Measurements from ENCODE around the gene TSPEAR. TPM values are rescaled to one million over a fixed set of nuclear protein-coding genes. Genes with fewer than 3 reads are reported as not detected.

The TSPEAR gene
- total and polyA plus RNA-seq, 2 donors (not counting 1 experiment from before 2014, with no cell fraction given): not detected

DNA sequence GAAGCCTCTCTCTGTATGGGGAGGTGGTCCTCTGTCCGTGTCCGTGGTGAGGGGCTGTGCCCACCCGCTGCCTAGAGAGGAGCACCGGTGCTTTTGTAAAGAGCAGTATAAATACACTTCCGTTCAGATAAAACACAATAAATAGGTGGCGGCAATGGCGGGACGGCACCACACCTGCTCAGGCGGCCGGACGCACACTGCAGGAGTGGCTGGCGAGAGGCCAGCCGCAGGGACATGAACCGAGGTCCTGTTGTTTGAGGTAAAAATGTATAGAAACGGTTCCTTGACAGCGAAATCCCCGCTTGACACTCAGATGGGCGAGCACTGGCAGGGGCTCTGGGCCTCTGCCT, 212.2 kb downstream of the TSPEAR start:
- peaks cover 0 to 10% (median 0%) of the 10 kb centered on the region in 4 experiments for H3K27me3 ChIP-seq (replicated peaks in 1 of 4; ENCODE audit: control extremely low read depth in 1 of 4, control insufficient read depth in 3 of 4, insufficient read depth in 4 of 4, low read length in 3 of 4)
- no peak overlapping the region for H2AFZ ChIP-seq (ENCODE audit: insufficient read depth, low read depth, low read length, poor library complexity, severe bottlenecking)
- Mint-ChIP-seq H3K27me3 (peaks cover 20% of the 10 kb centered on the region), H3K27ac (no peak overlapping the region), H3K9me3 (ENCODE audit: insufficient read depth) (no peaks in the 10 kb centered on the region), H3K4me3 (no peak overlapping the region), H3K4me1 (peaks cover 3% of the 10 kb centered on the region)
- H3K4me1 ChIP-seq (ENCODE audit: control insufficient read depth in 2 of 2, insufficient read depth in 2 of 2, low read length in 2 of 2): peaks cover 4 to 5% of the 10 kb centered on the region in 2 donors
- no peak for TF ChIP-seq EZH2 (IDR thresholded peaks at IDR 0.05; ENCODE audit: borderline replicate concordance, insufficient read depth, low read depth, low read length, poor library complexity, severe bottlenecking)
- TF ChIP-seq, protein P1, sequence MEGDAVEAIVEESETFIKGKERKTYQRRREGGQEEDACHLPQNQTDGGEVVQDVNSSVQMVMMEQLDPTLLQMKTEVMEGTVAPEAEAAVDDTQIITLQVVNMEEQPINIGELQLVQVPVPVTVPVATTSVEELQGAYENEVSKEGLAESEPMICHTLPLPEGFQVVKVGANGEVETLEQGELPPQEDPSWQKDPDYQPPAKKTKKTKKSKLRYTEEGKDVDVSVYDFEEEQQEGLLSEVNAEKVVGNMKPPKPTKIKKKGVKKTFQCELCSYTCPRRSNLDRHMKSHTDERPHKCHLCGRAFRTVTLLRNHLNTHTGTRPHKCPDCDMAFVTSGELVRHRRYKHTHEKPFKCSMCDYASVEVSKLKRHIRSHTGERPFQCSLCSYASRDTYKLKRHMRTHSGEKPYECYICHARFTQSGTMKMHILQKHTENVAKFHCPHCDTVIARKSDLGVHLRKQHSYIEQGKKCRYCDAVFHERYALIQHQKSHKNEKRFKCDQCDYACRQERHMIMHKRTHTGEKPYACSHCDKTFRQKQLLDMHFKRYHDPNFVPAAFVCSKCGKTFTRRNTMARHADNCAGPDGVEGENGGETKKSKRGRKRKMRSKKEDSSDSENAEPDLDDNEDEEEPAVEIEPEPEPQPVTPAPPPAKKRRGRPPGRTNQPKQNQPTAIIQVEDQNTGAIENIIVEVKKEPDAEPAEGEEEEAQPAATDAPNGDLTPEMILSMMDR (IDR thresholded peaks at IDR 0.05): no peak
- H3K4me3 ChIP-seq (ENCODE audit: control extremely low read depth in 1 of 5, extremely low read depth in 1 of 5, insufficient read depth in 1 of 5, low read depth in 2 of 5, low read length in 4 of 5): no peak overlapping the region
- ChIA-PET POLR2A (no interaction called here), CTCF (no interaction called here)
- H3K9me3 ChIP-seq (ENCODE audit: control extremely low read depth in 1 of 3, control insufficient read depth in 2 of 3, insufficient read depth in 1 of 3, low read length in 2 of 3): no peaks in the 10 kb centered on the region
- no peaks in the 10 kb centered on the region for H3K36me3 ChIP-seq (replicated peaks in 1 of 2; ENCODE audit: control extremely low read depth in 1 of 2, control insufficient read depth in 1 of 2, extremely low read depth in 1 of 2, insufficient read depth in 2 of 2, low read length in 1 of 2)
- DNase-seq (no peak), ATAC-seq (ENCODE audit: low read depth) (no peak)
- H3K9ac ChIP-seq (ENCODE audit: low read length): no peak overlapping the region
- H3K27ac ChIP-seq (ENCODE audit: low read length in 2 of 2): no peak overlapping the region
- no peaks in the 10 kb centered on the region for H4K20me1 ChIP-seq (ENCODE audit: control insufficient read depth, insufficient read depth, low read length, poor library complexity, severe bottlenecking)
- intact Hi-C loops (cut with micrococcal nuclease): no loop called here
- H3K4me2 ChIP-seq (replicated peaks; ENCODE audit: low read depth, low read length, poor library complexity, severe bottlenecking): no peak overlapping the region
- no peaks in the 10 kb centered on the region for H3K79me2 ChIP-seq (ENCODE audit: control insufficient read depth, insufficient read depth, low read length)
- 98% methylated on average over 10 of the region's 18 CpGs for WGBS (ENCODE audit: insufficient coverage)

DNA sequence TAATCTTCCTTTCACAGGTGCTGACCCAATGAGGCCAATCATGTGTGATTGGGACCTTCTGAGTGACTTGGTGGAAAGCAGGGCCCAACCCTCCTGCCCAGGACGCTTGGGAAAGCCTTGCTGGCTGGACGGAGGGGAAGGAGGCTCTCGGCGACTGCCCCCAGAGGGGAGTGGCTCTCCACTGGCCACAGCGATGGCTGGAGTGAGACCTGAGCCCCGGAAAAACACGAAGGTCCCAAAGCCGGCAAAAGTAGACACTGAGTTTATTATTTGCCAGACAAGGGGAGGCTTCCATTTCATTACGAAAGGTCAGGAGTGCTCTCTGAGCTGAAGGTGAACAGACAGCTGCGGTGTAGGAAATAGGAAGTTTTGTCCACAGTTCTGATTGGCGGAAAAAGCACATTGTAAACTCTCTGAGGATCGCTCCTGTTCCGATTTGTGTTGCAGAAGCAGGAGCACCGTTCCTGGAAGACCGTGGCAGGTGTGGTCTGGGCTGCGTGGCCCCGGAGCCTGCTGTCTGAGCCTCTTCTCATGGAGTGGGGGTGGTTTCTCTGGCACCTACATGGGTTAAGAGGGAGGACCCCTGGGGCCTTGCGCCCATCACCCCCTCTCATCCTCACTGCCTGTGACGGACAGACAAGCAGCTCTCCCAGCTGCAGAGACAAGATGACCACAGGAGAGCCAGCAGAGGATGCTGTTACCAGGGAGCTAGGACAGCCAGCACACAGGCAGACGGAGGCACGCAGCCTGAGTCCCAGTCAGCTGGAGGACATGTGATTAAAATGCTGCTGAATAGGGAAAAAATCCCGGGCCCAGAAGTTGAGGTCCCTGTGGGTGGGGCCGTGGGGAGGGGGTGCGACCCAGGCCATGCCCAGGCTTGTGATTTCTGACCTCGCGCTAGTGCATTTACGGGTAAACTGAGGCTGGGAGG, 212.8 kb downstream of the TSPEAR start:
- H3K27ac ChIP-seq (ENCODE audit: low read length in 2 of 2): no peak overlapping the region
- no peaks in the 10 kb centered on the region for H3K4me1 ChIP-seq (ENCODE audit: control insufficient read depth in 2 of 2, insufficient read depth in 2 of 2, low read length in 2 of 2)
- no peak overlapping the region for H3K4me3 Mint-ChIP-seq
- H3K27me3 Mint-ChIP-seq: peaks cover 20% of the 10 kb centered on the region
- no peak overlapping the region for H3K9ac ChIP-seq (ENCODE audit: low read length)
- H3K27me3 ChIP-seq (replicated peaks in 1 of 4; ENCODE audit: control extremely low read depth in 1 of 4, control insufficient read depth in 3 of 4, insufficient read depth in 4 of 4, low read length in 3 of 4): peaks cover 0 to 12% (median 0%) of the 10 kb centered on the region in 4 experiments
- POLR2A ChIA-PET: no interaction called here
- WGBS (ENCODE audit: insufficient coverage): 88% methylated on average over 26 of the region's 27 CpGs
- no peak overlapping the region for H3K4me2 ChIP-seq (replicated peaks; ENCODE audit: low read depth, low read length, poor library complexity, severe bottlenecking)
- DNase-seq: no peak
- CTCF ChIA-PET: no interaction called here
- intact Hi-C loops (cut with micrococcal nuclease): no loop called here
- H4K20me1 ChIP-seq (ENCODE audit: control insufficient read depth, insufficient read depth, low read length, poor library complexity, severe bottlenecking): no peaks in the 10 kb centered on the region
- no peak for TF ChIP-seq EZH2 (IDR thresholded peaks at IDR 0.05; ENCODE audit: borderline replicate concordance, insufficient read depth, low read depth, low read length, poor library complexity, severe bottlenecking)
- TF ChIP-seq, protein P1 (IDR thresholded peaks at IDR 0.05): no peak
- no peaks in the 10 kb centered on the region for H3K79me2 ChIP-seq (ENCODE audit: control insufficient read depth, insufficient read depth, low read length)
- H3K4me1 Mint-ChIP-seq: peaks cover 3% of the 10 kb centered on the region
- no peak overlapping the region for H2AFZ ChIP-seq (ENCODE audit: insufficient read depth, low read depth, low read length, poor library complexity, severe bottlenecking)
- H3K36me3 ChIP-seq (replicated peaks in 1 of 2; ENCODE audit: control extremely low read depth in 1 of 2, control insufficient read depth in 1 of 2, extremely low read depth in 1 of 2, insufficient read depth in 2 of 2, low read length in 1 of 2): no peaks in the 10 kb centered on the region
- ATAC-seq (ENCODE audit: low read depth): no peak
- H3K9me3 Mint-ChIP-seq (ENCODE audit: insufficient read depth): no peaks in the 10 kb centered on the region
- peaks cover 0 to 6% (median under 1%) of the 10 kb centered on the region in 3 donors for H3K9me3 ChIP-seq (ENCODE audit: control extremely low read depth in 1 of 3, control insufficient read depth in 2 of 3, insufficient read depth in 1 of 3, low read length in 2 of 3)
- no peak overlapping the region for H3K4me3 ChIP-seq (ENCODE audit: control extremely low read depth in 1 of 5, extremely low read depth in 1 of 5, insufficient read depth in 1 of 5, low read depth in 2 of 5, low read length in 4 of 5)
- H3K27ac Mint-ChIP-seq: no peak overlapping the region

Measured in B cell (primary cell).